Activated B cell treated with CpG ODN at 0.5 μM for 24 hours (primary cell): ENCODE results near the gene FGD5. TPM values are rescaled to one million over a fixed set of nuclear protein-coding genes. Genes with fewer than 3 reads are reported as not detected.

Experiments
- ATAC-seq: fragments of 200-7000 bp; cut with Tn5 transposase; one replicate; pipeline ENCODE4 v1.10.0; 2021; ENCODE audit warnings: low read depth, mild to moderate bottlenecking, moderate library complexity
- CTCF ChIA-PET: fragments of 350-600 bp; sonication (Branson Sonifier 250); formaldehyde crosslinking; loops from one replicate; lab custom pipeline; 2021; ENCODE audit warnings: antibody characterized with exemption; lab: Charles Lee
- POLR2A ChIA-PET: fragments of 350-600 bp; sonication (Branson Sonifier 250); formaldehyde crosslinking; loops from one replicate; lab custom pipeline; 2021; ENCODE audit warnings: antibody characterized with exemption; lab: Charles Lee
- DNase-seq: peaks from one replicate; pipeline ENCODE4 v3.0.0; 2022
- H3K27ac Mint-ChIP-seq: one replicate; pipeline ENCODE4 v1.8.0; 2020; ENCODE audit warnings: mixed read lengths
- H3K27me3 Mint-ChIP-seq: one replicate; pipeline ENCODE4 v1.8.0; 2021; ENCODE audit warnings: mixed read lengths
- H3K36me3 Mint-ChIP-seq: one replicate; pipeline ENCODE4 v1.8.0; 2021; ENCODE audit warnings: low read depth, mixed read lengths
- H3K4me1 Mint-ChIP-seq: one replicate; pipeline ENCODE4 v1.8.0; 2021; ENCODE audit warnings: mixed read lengths
- H3K4me3 Mint-ChIP-seq: one replicate; pipeline ENCODE4 v1.8.0; 2020; ENCODE audit warnings: mild to moderate bottlenecking, mixed read lengths
- H3K9me3 Mint-ChIP-seq: one replicate; pipeline ENCODE4 v1.8.0; 2020; ENCODE audit warnings: mixed read lengths
- CTCF ChIP-seq: fragments of 200-600 bp; IDR thresholded peaks from one replicate; pipeline ENCODE4 v1.8.0; 2022; ENCODE audit warnings: antibody characterized with exemption, mild to moderate bottlenecking
- intact Hi-C: fragments of 100-400 bp; cut with micrococcal nuclease; formaldehyde crosslinking; loops from one replicate; pipeline ENCODE4 v1.15.1; 2024
- total RNA-seq: library from RNA; stranded (reverse); gene quantifications from 2 replicates; pipeline ENCODE4 v1.2.3, GENCODE V29; 2022

FGD5 gene
- total RNA-seq, 1 donor from 2014 or later = not detected

GRCh38 chr3:14959359-14959943 lies 140.7 kb downstream of the FGD5 start:
- H3K27me3 Mint-ChIP-seq = no peaks in the 10 kb centered on the region
- H3K36me3 Mint-ChIP-seq = peaks cover 32% of the 10 kb centered on the region
- ATAC-seq (peak; percentile 28), DNase-seq (no peak)
- peak overlapping the region; percentile 87 for H3K27ac Mint-ChIP-seq
- intact Hi-C loops = loop anchor here (1.0 kb wide), 1 partner anchor 11 kb away; no protein-coding TSS in a partner anchor
- no peaks in the 10 kb centered on the region for H3K9me3 Mint-ChIP-seq
- H3K4me1 Mint-ChIP-seq = peaks cover 46% of the 10 kb centered on the region
- ChIA-PET POLR2A (interaction anchor here (1.9 kb wide), 1 partner anchor 11 kb away, joined by 4 read pairs; no protein-coding TSS in a partner anchor), CTCF (no interaction called here)
- H3K4me3 Mint-ChIP-seq = peak overlapping the region; percentile 82
- no peak for TF ChIP-seq CTCF

GRCh38 chr3:14962762-14963161 lies 144.0 kb downstream of the FGD5 start:
- ATAC-seq (no peak), DNase-seq (no peak)
- H3K4me1 Mint-ChIP-seq = peaks cover 23% of the 10 kb centered on the region
- H3K36me3 Mint-ChIP-seq = peaks cover 45% of the 10 kb centered on the region
- H3K27me3 Mint-ChIP-seq = no peaks in the 10 kb centered on the region
- no peak overlapping the region for H3K4me3 Mint-ChIP-seq
- POLR2A ChIA-PET = no interaction called here
- TF ChIP-seq CTCF = no peak
- peak overlapping the region; percentile 35 for H3K27ac Mint-ChIP-seq
- intact Hi-C loops = no loop called here
- H3K9me3 Mint-ChIP-seq = peaks cover 4% of the 10 kb centered on the region
- CTCF ChIA-PET = no interaction called here

GRCh38 chr3:14967285-14967684 lies 148.5 kb downstream of the FGD5 start:
- Mint-ChIP-seq H3K9me3 (peaks cover 4% of the 10 kb centered on the region), H3K27ac (no peak overlapping the region), H3K4me1 (peaks cover 6% of the 10 kb centered on the region), H3K4me3 (no peak overlapping the region), H3K36me3 (peaks cover 47% of the 10 kb centered on the region), H3K27me3 (no peaks in the 10 kb centered on the region)
- ChIA-PET CTCF (no interaction called here), POLR2A (no interaction called here)
- no peak for TF ChIP-seq CTCF
- intact Hi-C loops = no loop called here
- DNase-seq = no peak
- ATAC-seq = no peak

GRCh38 chr3:14969671-14970070 lies 150.9 kb downstream of the FGD5 start:
- DNase-seq (no peak), ATAC-seq (no peak)
- H3K27me3 Mint-ChIP-seq = no peaks in the 10 kb centered on the region
- H3K9me3 Mint-ChIP-seq = peaks cover 4% of the 10 kb centered on the region
- peaks cover 5% of the 10 kb centered on the region for H3K4me1 Mint-ChIP-seq
- intact Hi-C loops = no loop called here
- H3K36me3 Mint-ChIP-seq = peaks cover 58% of the 10 kb centered on the region
- CTCF ChIA-PET = no interaction called here
- H3K4me3 Mint-ChIP-seq = no peak overlapping the region
- H3K27ac Mint-ChIP-seq = no peak overlapping the region
- POLR2A ChIA-PET = interaction anchor here (0.9 kb wide), 1 partner anchor 11 kb away, joined by 3 read pairs; no protein-coding TSS in a partner anchor
- no peak for TF ChIP-seq CTCF

- ChIA-PET POLR2A (no interaction called here), CTCF (no interaction called here)
- Mint-ChIP-seq H3K36me3 (peaks cover 47% of the 10 kb centered on the region), H3K4me3 (no peak overlapping the region), H3K4me1 (peaks cover 36% of the 10 kb centered on the region), H3K27me3 (no peaks in the 10 kb centered on the region), H3K27ac (no peak overlapping the region), H3K9me3 (no peaks in the 10 kb centered on the region)
- DNase-seq = no peak
- intact Hi-C loops = no loop called here
- no peak for ATAC-seq
- no peak for TF ChIP-seq CTCF
These were observed 157.6 kb downstream of the FGD5 start for GRCh38 chr3:14976317-14976716.
